H1 (cell line): ENCODE results near the gene KCTD16. TPM values are rescaled to one million over a fixed set of nuclear protein-coding genes. Genes with fewer than 3 reads are reported as not detected.

ENCODE experiments used
- CTCF ChIA-PET: fragments of 300-600 bp; sonication (Branson Sonifier 250); formaldehyde crosslinking; loops from one replicate; lab custom pipeline; 2021; ENCODE audit not compliant: partially characterized antibody; lab: Charles Lee
- POLR2A ChIA-PET: fragments of 300-600 bp; sonication (Branson Sonifier 250); formaldehyde crosslinking; loops from one replicate; lab custom pipeline; 2021; ENCODE audit warnings: inconsistent platforms; ENCODE audit not compliant: partially characterized antibody; lab: Charles Lee
- DNase-seq, 2 experiments: peaks; one replicate each; pipeline versions ENCODE4 v3.0.0 to v3.0.0-alpha.2; 2010 to 2022; ENCODE audit warnings: low spot score in 2 of 2, low read depth in 1 of 2, mixed read lengths in 1 of 2
- FAIRE-seq: peaks from 2 replicates; lab custom pipeline; 2011; peaks lifted over from hg19 to GRCh38; lab: Jason Lieb, UNC
- H2AFZ ChIP-seq: 2 replicates; pipeline ENCODE4 v1.8.1; 2012; ENCODE audit warnings: low read length, inconsistent platforms
- H2AK5ac ChIP-seq: 2 replicates; pipeline ENCODE4 v1.6.1; 2013; ENCODE audit warnings: low read depth, low read length
- H2BK120ac ChIP-seq: replicated peaks from 2 replicates; pipeline ENCODE3; 2013; ENCODE audit warnings: low read depth, low read length, inconsistent platforms
- H2BK12ac ChIP-seq: 2 replicates; pipeline ENCODE4 v1.6.1; 2013; ENCODE audit warnings: low read depth, low read length
- H2BK15ac ChIP-seq: 2 replicates; pipeline ENCODE4 v1.6.1; 2013; ENCODE audit warnings: low read length
- H2BK20ac ChIP-seq: 2 replicates; pipeline ENCODE4 v1.6.1; 2013; ENCODE audit warnings: low read length
- H2BK5ac ChIP-seq: 2 replicates; pipeline ENCODE4 v1.6.1; 2013; ENCODE audit warnings: low read depth, low read length
- H3K14ac ChIP-seq: 2 replicates; pipeline ENCODE4 v1.6.1; 2013; ENCODE audit warnings: inconsistent platforms; ENCODE audit not compliant: insufficient read length
- H3K18ac ChIP-seq: 2 replicates; pipeline ENCODE4 v1.6.1; 2013; ENCODE audit warnings: low read length; ENCODE audit errors: extremely low read depth
- H3K23ac ChIP-seq: 2 replicates; pipeline ENCODE4 v1.6.1; 2013; ENCODE audit warnings: inconsistent platforms; ENCODE audit not compliant: insufficient read length
- H3K23me2 ChIP-seq: 2 replicates; pipeline ENCODE4 v1.6.1; 2013; ENCODE audit warnings: low read depth, low read length
- H3K27ac ChIP-seq: 2 replicates; pipeline ENCODE4 v1.6.1; 2011; ENCODE audit warnings: low read depth, low read length, inconsistent platforms
- H3K27me3 ChIP-seq, 4 experiments: replicated peaks in 1 of 4; 1 replicate in 1 of 4; 2 replicates in 3 of 4; pipeline versions ENCODE4 v1.6.1 to v1.8.1; 2011 to 2013; ENCODE audit warnings: low read length in 3 of 4, mild to moderate bottlenecking in 3 of 4, inconsistent platforms in 2 of 4, mixed read lengths in 2 of 4, moderate library complexity in 1 of 4; ENCODE audit not compliant: control insufficient read depth in 3 of 4, insufficient read depth in 3 of 4; ENCODE audit errors: extremely low read depth in 1 of 4
- H3K36me3 ChIP-seq, 4 experiments: 2 replicates each; pipeline versions ENCODE4 v1.6.1 to v1.8.1; 2011 to 2013; ENCODE audit warnings: mild to moderate bottlenecking in 4 of 4, low read length in 3 of 4, moderate library complexity in 2 of 4, control low read depth in 1 of 4, inconsistent platforms in 1 of 4; ENCODE audit not compliant: insufficient read depth in 4 of 4, control insufficient read depth in 2 of 4
- H3K4ac ChIP-seq: replicated peaks from 2 replicates; pipeline ENCODE3; 2013; ENCODE audit warnings: low read length, low read depth, mixed read lengths, inconsistent platforms; ENCODE audit not compliant: insufficient read length
- H3K4me1 ChIP-seq, 4 experiments: replicated peaks in 1 of 4; 1 replicate in 1 of 4; 2 replicates in 3 of 4; pipeline versions ENCODE4 v1.6.1 to v1.8.1; 2011 to 2013; ENCODE audit warnings: low read length in 3 of 4, inconsistent platforms in 2 of 4, mixed read lengths in 1 of 4; ENCODE audit not compliant: insufficient read depth in 4 of 4, control insufficient read depth in 3 of 4
- H3K4me2 ChIP-seq, 2 experiments: 2 replicates each; pipeline versions ENCODE4 v1.6.1 to v1.8.1; 2011 to 2013; ENCODE audit warnings: low read depth in 2 of 2, low read length in 2 of 2, control low read depth in 1 of 2, inconsistent platforms in 1 of 2, mild to moderate bottlenecking in 1 of 2; ENCODE audit not compliant: insufficient read depth in 1 of 2
- H3K4me3 ChIP-seq, 4 experiments: fragments of 200-600, 300-600 bp in 1 of 4; sonication (generic), shearing (Covaris generic), sonication (Bioruptor Twin) in 1 of 4; 2 replicates each; pipeline versions ENCODE4 v1.5.1 to v1.8.1; 2011 to 2016; ENCODE audit warnings: low read length in 4 of 4, low read depth in 3 of 4, control low read depth in 2 of 4, inconsistent platforms in 2 of 4, mild to moderate bottlenecking in 2 of 4, mixed read lengths in 1 of 4, moderate library complexity in 1 of 4; ENCODE audit not compliant: insufficient read depth in 2 of 4; ENCODE audit errors: extremely low read depth in 1 of 4
- H3K56ac ChIP-seq: replicated peaks from 2 replicates; pipeline ENCODE3; 2013; ENCODE audit warnings: low read depth, mild to moderate bottlenecking, mixed read lengths, low read length, inconsistent platforms; ENCODE audit not compliant: insufficient read length
- H3K79me1 ChIP-seq: 2 replicates; pipeline ENCODE4 v1.6.1; 2013; ENCODE audit warnings: low read depth, low read length, control low read depth
- H3K79me2 ChIP-seq, 2 experiments: 2 replicates each; pipeline versions ENCODE4 v1.6.1 to v1.8.1; 2012 to 2013; ENCODE audit warnings: low read length in 2 of 2, mild to moderate bottlenecking in 2 of 2, inconsistent platforms in 1 of 2; ENCODE audit not compliant: insufficient read depth in 2 of 2, control insufficient read depth in 1 of 2
- H3K9ac ChIP-seq, 4 experiments: replicated peaks in 1 of 4; 1 replicate in 1 of 4; 2 replicates in 3 of 4; pipeline versions ENCODE4 v1.6.1 to v1.8.1; 2011 to 2013; ENCODE audit warnings: low read depth in 3 of 4, low read length in 3 of 4, control low read depth in 2 of 4, mild to moderate bottlenecking in 2 of 4, moderate library complexity in 2 of 4, inconsistent platforms in 1 of 4; ENCODE audit errors: extremely low read depth in 1 of 4
- H3K9me3 ChIP-seq, 2 experiments: 2 replicates each; pipeline versions ENCODE4 v1.6.1 to v1.8.1; 2012 to 2013; ENCODE audit warnings: mild to moderate bottlenecking in 2 of 2, moderate library complexity in 2 of 2, control low read depth in 1 of 2, inconsistent platforms in 1 of 2, low read depth in 1 of 2, low read length in 1 of 2, mixed read lengths in 1 of 2; ENCODE audit not compliant: insufficient read depth in 2 of 2
- H4K20me1 ChIP-seq, 2 experiments: replicated peaks in 1 of 2; 2 replicates each; pipeline versions ENCODE3 to v1.8.1; 2011 to 2013; ENCODE audit warnings: inconsistent platforms in 2 of 2, low read length in 2 of 2, mild to moderate bottlenecking in 1 of 2; ENCODE audit not compliant: insufficient read depth in 2 of 2, control insufficient read depth in 1 of 2
- H4K5ac ChIP-seq: 2 replicates; pipeline ENCODE4 v1.6.1; 2013; ENCODE audit warnings: low read length, low read depth, mixed read lengths, inconsistent platforms; ENCODE audit not compliant: insufficient read length
- H4K8ac ChIP-seq: 2 replicates; pipeline ENCODE4 v1.8.0; 2013; ENCODE audit warnings: mild to moderate bottlenecking, moderate library complexity, low read length, inconsistent platforms; ENCODE audit not compliant: insufficient read depth; ENCODE audit errors: extremely low read depth
- H4K91ac ChIP-seq: replicated peaks from 2 replicates; pipeline ENCODE3; 2013; ENCODE audit warnings: low read length, mixed read lengths, inconsistent platforms; ENCODE audit not compliant: insufficient read length
- CBX5 ChIP-seq: fragments of 300-800, 300-1000 bp; sonication (generic); IDR thresholded peaks from 2 replicates; pipeline ENCODE4 v1.7.1; 2016; ENCODE audit warnings: antibody characterized with exemption, low read length, low read depth
- CHD1 ChIP-seq: IDR thresholded peaks from 2 replicates; pipeline ENCODE4 v1.6.1; 2012; ENCODE audit warnings: low read depth, low read length, improper control_type of control experiment
- EZH2 ChIP-seq: fragments of 200-600 bp; sonication (generic); IDR thresholded peaks from 2 replicates; pipeline ENCODE4 v1.7.1; 2012; ENCODE audit warnings: low read depth, mild to moderate bottlenecking, moderate library complexity, low read length, inconsistent platforms; ENCODE audit not compliant: severe bottlenecking
- HDAC6 ChIP-seq: IDR thresholded peaks from one replicate; pipeline ENCODE4 v1.7.1; 2012; ENCODE audit warnings: low read depth, mild to moderate bottlenecking, inconsistent platforms, low read length, moderate library complexity
- JUND ChIP-seq: IDR thresholded peaks from 2 replicates; pipeline ENCODE4 v1.6.1; 2011; ENCODE audit warnings: mild to moderate bottlenecking, improper control_type of control experiment, low read length
- KDM4A ChIP-seq: IDR thresholded peaks from one replicate; pipeline ENCODE4 v1.7.1; 2012; ENCODE audit warnings: low read depth, mild to moderate bottlenecking, moderate library complexity, low read length, inconsistent platforms; ENCODE audit not compliant: severe bottlenecking
- MAFK ChIP-seq: IDR thresholded peaks from 2 replicates; pipeline ENCODE4 v1.6.1; 2012; ENCODE audit warnings: low read depth, mild to moderate bottlenecking, improper control_type of control experiment, low read length
- NANOG ChIP-seq: IDR thresholded peaks from 2 replicates; pipeline ENCODE4 v1.6.1; 2011; ENCODE audit warnings: low read length, low read depth, mild to moderate bottlenecking, inconsistent platforms; ENCODE audit not compliant: insufficient read depth, poor library complexity, severe bottlenecking
- POLR2A ChIP-seq, 2 experiments: IDR thresholded peaks; 1 replicate in 1 of 2; 2 replicates in 1 of 2; pipeline ENCODE4 v1.6.1; 2011; ENCODE audit warnings: low read depth in 2 of 2, low read length in 2 of 2, mild to moderate bottlenecking in 2 of 2; ENCODE audit errors: control extremely low read depth in 1 of 2
- POU5F1 ChIP-seq: IDR thresholded peaks from 2 replicates; pipeline ENCODE4 v1.6.1; 2011; ENCODE audit warnings: low read depth, mild to moderate bottlenecking, low read length, moderate library complexity
- SAP30 ChIP-seq: fragments of 300-600 bp; sonication (generic); IDR thresholded peaks from 2 replicates; pipeline ENCODE4 v1.7.1; 2012; ENCODE audit warnings: low read length, moderate library complexity, mild to moderate bottlenecking, inconsistent platforms; ENCODE audit not compliant: insufficient read depth, insufficient replicate concordance
- TAF1 ChIP-seq: IDR thresholded peaks from 2 replicates; pipeline ENCODE4 v1.6.1; 2011; ENCODE audit warnings: mild to moderate bottlenecking, low read depth, low read length
- TCF12 ChIP-seq: IDR thresholded peaks from 2 replicates; pipeline ENCODE4 v1.6.1; 2011; ENCODE audit warnings: low read depth, mild to moderate bottlenecking, low read length
- TEAD4 ChIP-seq: IDR thresholded peaks from 2 replicates; pipeline ENCODE4 v1.6.1; 2012; ENCODE audit warnings: low read depth, low read length, inconsistent platforms, mixed read lengths
- YY1 ChIP-seq: IDR thresholded peaks from 2 replicates; pipeline ENCODE4 v1.6.1; 2011; ENCODE audit warnings: low read depth, mild to moderate bottlenecking, low read length
- WGBS, 2 experiments: shearing (Covaris generic) in 1 of 2; methylation state at CpG; one replicate each; pipeline versions ENCODE4 v1.1.6 to v1.1.7; 2013 to 2015; ENCODE audit warnings: low lambda C conversion rate in 2 of 2, mixed read lengths in 2 of 2, inconsistent platforms in 1 of 2, low coverage in 1 of 2, missing lambda C conversion rate in 1 of 2; ENCODE audit not compliant: insufficient replicate concordance in 2 of 2, insufficient coverage in 1 of 2, insufficient read length in 1 of 2; ENCODE audit errors: extremely low coverage in 1 of 2, missing lambda C conversion rate in 1 of 2; 5-methylcytosine and 5-hydroxymethylcytosine counted together
- polyA plus RNA-seq, 7 experiments: library from polyadenylated mRNA; depleted of rRNA in 3 of 7; stranded (reverse) in 5 of 7; unstranded in 2 of 7; fragments of >200 nt in 5 of 7; fragments of 200-250 nt in 2 of 7; gene quantifications; 1 replicate in 5 of 7; 2 replicates in 1 of 7; 4 replicates in 1 of 7; pipeline versions ENCODE4 v1.2.1 to v1.2.3, GENCODE V29; 2011 to 2013; ENCODE audit warnings: missing spikeins in 2 of 7, mixed read lengths in 2 of 7
- total RNA-seq: library from RNA; stranded (reverse); fragmentation: NEBNext Ultra II Directional; extraction: Animal tissue kit (Norgen Biotek cat#: 25700); gene quantifications from 2 replicates; pipeline ENCODE4 v1.2.1, GENCODE V29; 2021

Gene KCTD16
- total and polyA plus RNA-seq, 2 of the 8 experiments (the other 6 are each of a cell fraction or from before 2014, with no cell fraction given), result 0.03 to 0.24 TPM

DNA sequence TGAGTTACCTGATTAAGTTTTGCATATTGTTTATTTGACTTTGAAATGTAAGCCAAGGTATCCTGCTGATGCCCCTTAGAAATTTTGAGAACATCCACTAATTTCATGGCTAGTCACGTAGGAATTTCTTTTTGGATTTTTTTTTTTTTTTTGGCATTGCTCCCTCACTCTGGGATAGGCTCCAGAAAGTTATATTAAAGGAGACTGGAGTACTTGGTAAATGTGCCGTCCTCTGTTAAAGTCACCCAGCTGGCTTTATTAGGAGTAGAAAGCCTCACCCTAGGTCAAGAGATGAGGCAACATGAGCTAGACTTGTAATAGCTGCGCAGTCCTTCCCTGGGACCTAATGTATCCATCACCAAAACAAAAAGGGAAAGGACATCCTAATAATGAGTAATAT, 3.1 kb downstream of the KCTD16 start:
- H3K9ac ChIP-seq, result no peak overlapping the region
- no peak overlapping the region for H3K56ac ChIP-seq
- peaks cover 3% of the 10 kb centered on the region; the same call in 1 of the 2 replicates for H3K23me2 ChIP-seq
- H3K14ac ChIP-seq, result no peak overlapping the region
- no peak overlapping the region for H2AFZ ChIP-seq
- no peak for FAIRE-seq
- H4K91ac ChIP-seq, result no peak overlapping the region
- no peak overlapping the region for H4K5ac ChIP-seq
- H2BK15ac ChIP-seq, result no peak overlapping the region
- H4K8ac ChIP-seq, result no peak overlapping the region
- ChIA-PET POLR2A (no interaction called here), CTCF (interaction anchor here (1.4 kb wide), 1 partner anchor 22 kb away, joined by 3 read pairs; no protein-coding TSS in a partner anchor)
- no peak overlapping the region for H2BK12ac ChIP-seq
- DNase-seq, result no peak
- H2BK5ac ChIP-seq, result no peak overlapping the region
- no peak overlapping the region for H3K4me3 ChIP-seq
- no peak overlapping the region for H2BK20ac ChIP-seq
- peaks cover 0 to 3% (median 0%) of the 10 kb centered on the region in 4 experiments; a peak in 1 of 8 replicates for H3K36me3 ChIP-seq
- H4K20me1 ChIP-seq, result no peaks in the 10 kb centered on the region
- H2BK120ac ChIP-seq, result no peak overlapping the region
- H3K23ac ChIP-seq, result no peak overlapping the region
- H3K4me2 ChIP-seq, result no peak overlapping the region
- 0 out of 2 replicates have a peak, but pooled peaks cover 2% of the 10 kb centered on the region for H3K79me1 ChIP-seq
- no peak overlapping the region for H2AK5ac ChIP-seq
- H3K18ac ChIP-seq, result no peak overlapping the region
- H3K4me1 ChIP-seq, result peaks cover 0 to 5% (median 0%) of the 10 kb centered on the region in 4 experiments; a peak in 2 of 7 replicates
- H3K79me2 ChIP-seq, result peaks cover 0 to 16% of the 10 kb centered on the region in 2 experiments; a peak in 2 of 4 replicates
- no peak overlapping the region for H3K27ac ChIP-seq
- no peak overlapping the region for H3K4ac ChIP-seq
- no peaks in the 10 kb centered on the region for H3K9me3 ChIP-seq
- WGBS, 2 experiments, result 90% methylated on average over 3 of the region's 3 CpGs; no CpG with 5 or more reads in 1 of the 2 experiments
- no peaks in the 10 kb centered on the region for H3K27me3 ChIP-seq
- TF ChIP-seq YY1, result no peak
- no peak for TF ChIP-seq CHD1
- no peak for TF ChIP-seq EZH2
- no peak for TF ChIP-seq TCF12
- no peak for TF ChIP-seq JUND
- no peak for TF ChIP-seq KDM4A
- no peak for TF ChIP-seq POLR2A (IDR thresholded peaks at IDR 0.05; ENCODE audit: control extremely low read depth in 1 of 2, low read depth in 2 of 2, low read length in 2 of 2)
- TF ChIP-seq NANOG, result no peak
- TF ChIP-seq MAFK, result no peak
- no peak for TF ChIP-seq SAP30
- TF ChIP-seq CBX5, result no peak
- no peak for TF ChIP-seq TAF1
- no peak for TF ChIP-seq HDAC6
- TF ChIP-seq TEAD4, result no peak
- TF ChIP-seq POU5F1, result no peak
